OCI-LY1 (cell line): Measurements from ENCODE around the gene FIBP.

Experiments used
- EZH2 ChIP-seq: fragments of 200-600 bp; sonication (generic), shearing (Covaris generic); IDR thresholded peaks from 2 replicates; pipeline ENCODE4 v1.8.0; 2017; ENCODE audit warnings: borderline replicate concordance, mixed run types, mild to moderate bottlenecking, antibody characterized with exemption, low read length, moderate library complexity, mixed read lengths
- TF ChIP-seq, protein P1 (sequence below): fragments of 200-600 bp; sonication (generic), shearing (Covaris generic); IDR thresholded peaks from 2 replicates; pipeline ENCODE4 v1.5.1; 2017; ENCODE audit warnings: mild to moderate bottlenecking, antibody characterized with exemption, low read length, moderate library complexity, mixed read lengths

- no peak for TF ChIP-seq EZH2
- TF ChIP-seq, protein P1, sequence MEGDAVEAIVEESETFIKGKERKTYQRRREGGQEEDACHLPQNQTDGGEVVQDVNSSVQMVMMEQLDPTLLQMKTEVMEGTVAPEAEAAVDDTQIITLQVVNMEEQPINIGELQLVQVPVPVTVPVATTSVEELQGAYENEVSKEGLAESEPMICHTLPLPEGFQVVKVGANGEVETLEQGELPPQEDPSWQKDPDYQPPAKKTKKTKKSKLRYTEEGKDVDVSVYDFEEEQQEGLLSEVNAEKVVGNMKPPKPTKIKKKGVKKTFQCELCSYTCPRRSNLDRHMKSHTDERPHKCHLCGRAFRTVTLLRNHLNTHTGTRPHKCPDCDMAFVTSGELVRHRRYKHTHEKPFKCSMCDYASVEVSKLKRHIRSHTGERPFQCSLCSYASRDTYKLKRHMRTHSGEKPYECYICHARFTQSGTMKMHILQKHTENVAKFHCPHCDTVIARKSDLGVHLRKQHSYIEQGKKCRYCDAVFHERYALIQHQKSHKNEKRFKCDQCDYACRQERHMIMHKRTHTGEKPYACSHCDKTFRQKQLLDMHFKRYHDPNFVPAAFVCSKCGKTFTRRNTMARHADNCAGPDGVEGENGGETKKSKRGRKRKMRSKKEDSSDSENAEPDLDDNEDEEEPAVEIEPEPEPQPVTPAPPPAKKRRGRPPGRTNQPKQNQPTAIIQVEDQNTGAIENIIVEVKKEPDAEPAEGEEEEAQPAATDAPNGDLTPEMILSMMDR = no peak
Observed at GRCh38 chr11:65863889-65864705, 24.2 kb downstream of the FIBP start.
